Hindlimb muscle (tissue), 1 donor: Measurements from ENCODE around the gene ERCC4. TPM values are rescaled to one million over a fixed set of nuclear protein-coding genes. Genes with fewer than 3 reads are reported as not detected.

ENCODE experiments used
- DNase-seq: peaks from one replicate; pipeline ENCODE4 v3.0.0-alpha.2; 2013
- polyA plus RNA-seq: library from polyadenylated mRNA; unstranded; fragments of 120-200 nt; gene quantifications from one replicate; pipeline ENCODE4 v1.2.1, GENCODE V29; 2013; ENCODE audit not compliant: insufficient read length

Gene ERCC4
- polyA plus RNA-seq, 1 donor: 10.4 TPM

DNA sequence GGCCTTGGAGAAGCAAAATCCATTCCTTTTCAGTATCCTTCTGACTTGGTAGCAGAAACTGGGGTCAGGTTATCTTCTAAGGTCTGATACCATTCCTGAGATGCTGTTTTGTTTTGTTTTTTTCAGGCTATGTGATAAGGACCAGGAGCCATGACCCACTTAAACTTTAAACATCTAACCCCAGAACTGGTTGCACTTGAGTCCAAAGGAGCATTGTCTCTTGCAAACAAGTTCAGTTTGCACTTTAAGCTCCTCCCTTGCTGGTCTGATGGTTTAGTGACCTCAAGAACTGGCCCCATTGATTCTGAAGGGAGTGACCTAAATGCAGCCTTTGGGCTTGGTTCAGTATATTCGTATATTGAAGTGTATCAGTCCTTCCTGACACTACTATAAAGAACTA lies 75.2 kb downstream of the ERCC4 start:
- DNase-seq: no peak

DNA sequence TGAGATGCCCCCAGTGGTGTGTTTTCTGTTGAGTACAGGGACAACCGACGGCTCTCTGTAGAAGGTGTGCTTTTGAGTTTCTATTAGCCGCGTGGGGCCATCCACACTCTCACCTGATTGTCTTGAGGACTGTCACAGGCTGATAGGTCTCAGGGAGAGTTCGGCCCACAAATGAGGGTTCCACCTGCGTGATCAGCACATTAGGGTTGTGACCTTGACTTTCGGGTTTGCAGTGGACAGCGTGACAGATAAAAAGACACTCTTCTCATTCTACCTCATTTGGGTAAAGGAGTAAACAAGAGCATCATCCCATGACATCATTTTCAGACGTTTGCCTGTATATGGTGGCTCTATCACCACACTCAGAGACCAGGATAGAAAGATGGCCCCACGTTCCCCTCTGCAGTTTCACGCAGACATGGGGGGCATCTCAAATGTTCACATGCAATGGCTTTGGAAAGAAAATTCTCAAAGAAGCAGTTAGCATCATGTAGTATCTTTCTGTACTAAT lies 76.9 kb downstream of the ERCC4 start:
- DNase-seq: no peak

DNA sequence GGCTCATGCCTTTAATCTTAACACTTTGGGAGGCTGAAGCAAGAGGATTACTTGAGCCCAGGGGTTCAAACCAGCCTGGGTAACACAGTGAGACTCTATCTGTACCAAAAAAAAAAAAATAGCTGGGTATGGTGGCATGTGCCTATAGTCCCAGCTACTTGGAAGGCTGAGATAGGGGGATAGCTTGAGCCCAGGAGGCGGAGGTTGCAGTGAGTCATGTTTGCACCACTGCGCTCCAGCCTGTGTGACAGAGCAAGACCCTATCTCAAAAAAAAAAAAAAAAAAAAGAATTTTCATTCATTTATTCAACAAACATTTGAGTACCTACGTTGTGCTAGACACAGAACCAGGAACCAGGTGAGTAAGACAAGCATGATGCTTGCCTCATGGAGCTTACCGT lies 77.6 kb downstream of the ERCC4 start:
- DNase-seq: no peak

DNA sequence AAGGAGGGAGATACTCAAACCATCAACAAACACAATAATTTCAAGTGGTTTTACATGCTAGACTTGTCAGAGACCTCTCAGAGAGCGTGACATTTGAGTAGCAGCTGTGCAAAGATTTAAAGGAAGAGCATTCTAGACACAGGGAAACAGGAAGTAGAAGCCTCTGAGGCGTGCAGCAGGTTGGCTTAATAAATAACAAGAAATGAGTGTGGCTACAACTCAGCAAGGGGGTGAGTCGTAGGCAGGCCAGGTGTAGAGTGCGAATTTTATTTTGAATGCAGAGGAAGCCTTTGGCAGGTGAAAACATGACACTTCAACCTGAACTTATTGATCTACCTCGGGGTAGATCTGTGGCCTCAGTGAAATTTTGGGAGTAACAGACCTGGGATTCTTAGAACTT lies 78.0 kb downstream of the ERCC4 start:
- no peak for DNase-seq

DNA sequence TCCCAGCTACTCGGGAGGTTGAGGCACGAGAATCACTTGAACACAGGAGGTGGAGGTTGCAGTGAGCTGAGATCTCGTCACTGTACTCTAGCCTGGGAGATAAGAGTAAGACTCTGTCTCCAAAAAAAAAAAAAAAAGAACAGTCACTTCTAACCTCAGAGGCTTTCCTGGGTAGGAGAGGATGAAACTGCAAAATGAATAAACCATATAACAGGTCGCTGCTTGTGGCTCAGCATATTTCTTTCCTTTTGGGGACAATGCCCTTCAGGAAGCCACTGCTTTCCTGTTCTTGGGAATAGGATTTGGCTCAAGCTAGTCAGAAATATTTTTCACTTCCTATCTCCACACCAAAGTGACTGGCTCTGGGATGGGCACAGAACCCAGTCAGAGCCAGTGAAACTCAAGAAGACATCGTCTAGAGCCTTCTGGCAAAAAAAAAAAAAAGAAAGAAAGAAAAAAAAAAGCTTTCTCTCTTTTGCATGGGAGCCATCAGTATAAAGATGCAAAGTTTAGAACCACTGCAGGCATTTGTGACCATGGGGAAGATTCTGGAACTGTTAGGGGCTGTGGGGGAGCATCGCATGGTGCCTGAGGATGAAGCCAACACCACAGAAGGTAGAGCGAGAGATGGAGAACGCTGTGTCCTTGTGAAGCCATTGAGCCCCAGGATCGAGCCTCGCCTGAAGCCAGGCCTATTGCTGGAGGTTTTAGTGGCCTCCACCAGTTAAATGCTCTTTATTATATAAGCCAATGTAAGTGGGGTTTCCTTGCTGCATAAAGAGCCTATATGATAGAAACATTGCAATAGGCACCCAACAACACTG lies 79.3 kb downstream of the ERCC4 start:
- DNase-seq: no peak

DNA sequence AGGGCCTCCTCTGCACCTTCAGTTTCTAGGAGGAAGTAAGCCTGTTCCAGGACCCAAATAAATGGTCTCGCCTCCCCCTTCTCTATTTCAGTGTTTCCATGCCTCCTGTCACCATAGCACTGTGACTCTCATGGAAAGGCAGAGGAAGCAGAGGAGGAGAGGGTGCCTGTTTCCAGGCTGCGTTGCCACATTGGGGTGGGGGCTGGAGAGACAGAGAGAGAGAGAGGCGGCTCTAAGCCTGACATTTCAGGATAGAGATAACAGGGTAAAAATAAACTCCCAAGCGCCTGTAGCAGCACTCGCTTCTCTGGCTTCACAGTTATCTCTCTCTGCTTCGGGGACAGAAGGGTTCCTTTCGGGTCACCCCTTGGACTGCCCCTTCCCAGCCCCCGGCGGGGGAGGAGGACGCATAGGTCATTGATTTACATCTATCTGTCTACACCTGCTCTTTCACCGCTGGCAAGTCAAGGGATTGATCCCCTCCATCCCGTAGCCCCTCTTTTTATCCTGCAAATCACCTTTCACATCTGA lies 80.0 kb downstream of the ERCC4 start:
- DNase-seq: no peak

DNA sequence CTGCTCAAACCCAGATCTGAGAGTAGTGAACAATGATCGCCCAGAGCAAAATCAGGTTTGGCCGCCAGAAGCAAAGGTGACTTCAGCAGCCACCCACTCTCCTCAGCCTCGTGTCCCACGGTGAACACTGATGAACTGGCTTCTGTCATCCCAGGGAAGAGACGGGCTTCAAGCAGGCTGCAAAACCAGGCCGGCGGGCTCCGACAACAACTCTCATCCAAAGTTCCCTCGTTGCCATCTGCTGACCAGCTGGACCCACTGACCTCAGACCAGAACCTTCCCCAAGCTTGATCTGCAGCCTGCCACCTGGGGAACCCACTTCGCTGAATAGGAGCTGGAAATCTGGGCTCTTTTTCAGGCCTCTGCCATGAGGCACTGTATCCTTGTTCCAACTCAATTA lies 81.6 kb downstream of the ERCC4 start:
- no peak for DNase-seq

Other genes with a start within 250 kb of the ERCC4 start
- 20.2 TPM for gene MRTFB, start 151.2 kb downstream of the ERCC4 start, polyA plus RNA-seq